NB4 (cell line): Measurements from ENCODE around the gene RIT2.

ENCODE experiments used
- DNase-seq: peaks from one replicate; pipeline ENCODE4 v3.0.0; 2010; ENCODE audit warnings: low read depth
- H3K4me3 ChIP-seq: one replicate; pipeline ENCODE4 v1.5.1; 2011; ENCODE audit warnings: mild to moderate bottlenecking, low read depth, low read length, moderate library complexity
- CTCF ChIP-seq: IDR thresholded peaks from one replicate; pipeline ENCODE4 v1.5.1; 2012; ENCODE audit warnings: low read depth, low read length
- MAX ChIP-seq: IDR thresholded peaks from 2 replicates; pipeline ENCODE4 v1.6.1; 2011; ENCODE audit warnings: low read depth, low read length
- MYC ChIP-seq: IDR thresholded peaks from 2 replicates; pipeline ENCODE4 v1.6.1; 2011; ENCODE audit warnings: low read depth, low read length
- POLR2A ChIP-seq: IDR thresholded peaks from 2 replicates; pipeline ENCODE4 v1.6.1; 2011; ENCODE audit warnings: mild to moderate bottlenecking; ENCODE audit not compliant: insufficient read length; ENCODE audit errors: extremely low read depth

RIT2 gene

GRCh38 chr18:42760290-42760689 is 355.2 kb downstream of the RIT2 start:
- no peak for TF ChIP-seq MAX
- no peak for TF ChIP-seq CTCF
- TF ChIP-seq MYC, result no peak
- no peak for TF ChIP-seq POLR2A
- no peak for DNase-seq
- H3K4me3 ChIP-seq, result no peak overlapping the region

- TF ChIP-seq MAX, result no peak
- TF ChIP-seq POLR2A, result no peak
- TF ChIP-seq MYC, result no peak
- no peak for TF ChIP-seq CTCF
- no peak for DNase-seq
Measured at GRCh38 chr18:42758852-42759251, 356.6 kb downstream of the RIT2 start.

GRCh38 chr18:42756214-42756613 is 359.3 kb downstream of the RIT2 start:
- TF ChIP-seq MYC (no peak), CTCF (no peak), POLR2A (no peak), MAX (no peak)
- no peak overlapping the region for H3K4me3 ChIP-seq
- DNase-seq, result no peak

More at GRCh38 chr18:42758852-42759251, 356.6 kb downstream of the RIT2 start:
- no peak overlapping the region for H3K4me3 ChIP-seq

GRCh38 chr18:42752916-42753315 is 362.6 kb downstream of the RIT2 start:
- TF ChIP-seq MAX (no peak), CTCF (no peak), MYC (no peak), POLR2A (no peak)
- DNase-seq, result no peak
- H3K4me3 ChIP-seq, result no peak overlapping the region

GRCh38 chr18:42746794-42747193 is 368.7 kb downstream of the RIT2 start:
- TF ChIP-seq MAX, result no peak
- no peak for TF ChIP-seq MYC
- H3K4me3 ChIP-seq, result no peak overlapping the region
- DNase-seq, result no peak

- TF ChIP-seq POLR2A, result no peak
- TF ChIP-seq MAX, result no peak
- no peak for TF ChIP-seq CTCF
- DNase-seq, result no peak
- H3K4me3 ChIP-seq, result no peak overlapping the region
Measured at GRCh38 chr18:42745931-42746330, 369.6 kb downstream of the RIT2 start.
